SU-DHL-6 (cell line): ENCODE results near the gene EIF1B.

Experiments
- H2AFZ ChIP-seq: fragments of 200-600 bp; sonication (generic); 2 replicates; pipeline ENCODE4 v1.6.1; 2014; ENCODE audit warnings: low read depth, mild to moderate bottlenecking, moderate library complexity, mixed read lengths, antibody characterized with exemption, low read length; ENCODE audit not compliant: severe bottlenecking
- H3F3A ChIP-seq: fragments of 200-600 bp; shearing (Covaris generic); 2 replicates; pipeline ENCODE4 v1.6.0; 2016; ENCODE audit warnings: antibody characterized with exemption, mild to moderate bottlenecking; ENCODE audit not compliant: insufficient read depth
- H3K27ac ChIP-seq: fragments of 200-600 bp; sonication (generic); 2 replicates; pipeline ENCODE4 v1.5.1; 2016; ENCODE audit warnings: low read depth, mild to moderate bottlenecking, low read length, moderate library complexity, mixed read lengths
- H3K27me3 ChIP-seq: fragments of 200-600 bp; sonication (generic), shearing (Covaris generic); 2 replicates; pipeline ENCODE4 v1.6.0; 2014; ENCODE audit warnings: mild to moderate bottlenecking, low read length
- H3K36me3 ChIP-seq: fragments of 200-600 bp; sonication (generic); 2 replicates; pipeline ENCODE4 v1.6.1; 2014; ENCODE audit warnings: mild to moderate bottlenecking, low read length, mixed read lengths
- H3K4me2 ChIP-seq: fragments of 300-600, 200-600 bp; shearing (Covaris generic), sonication (generic); 2 replicates; pipeline ENCODE4 v1.6.0; 2014; ENCODE audit warnings: low read length, low read depth, mild to moderate bottlenecking; ENCODE audit not compliant: poor library complexity, severe bottlenecking
- H3K4me3 ChIP-seq: fragments of 200-600 bp; sonication (generic); 2 replicates; pipeline ENCODE4 v1.5.1; 2014; ENCODE audit warnings: antibody characterized with exemption, low read length, mild to moderate bottlenecking, mixed read lengths; ENCODE audit not compliant: insufficient read depth, poor library complexity, severe bottlenecking
- H3K79me2 ChIP-seq: fragments of 200-600 bp; sonication (generic); 2 replicates; pipeline ENCODE4 v1.6.1; 2014; ENCODE audit warnings: mild to moderate bottlenecking, low read length, moderate library complexity; ENCODE audit not compliant: insufficient read depth
- H3K9ac ChIP-seq: fragments of 200-600 bp; sonication (generic); 2 replicates; pipeline ENCODE4 v1.7.0; 2014; ENCODE audit warnings: mild to moderate bottlenecking, low read length
- H3K9me2 ChIP-seq: fragments of 200-600 bp; sonication (generic); replicated peaks from 2 replicates; pipeline ENCODE4 v1.6.1; 2014; ENCODE audit warnings: low read length; ENCODE audit not compliant: insufficient read depth
- H3K9me3 ChIP-seq: fragments of 200-600 bp; sonication (generic); 2 replicates; pipeline ENCODE4 v1.6.1; 2014; ENCODE audit warnings: low read length, mixed read lengths; ENCODE audit not compliant: insufficient read depth
- H4K20me1 ChIP-seq: fragments of 200-600 bp; sonication (generic); 2 replicates; pipeline ENCODE4 v1.6.1; 2014; ENCODE audit warnings: low read depth, mild to moderate bottlenecking, antibody characterized with exemption, low read length, moderate library complexity, mixed read lengths
- EZH2phosphoT487 ChIP-seq: fragments of 200-600 bp; sonication (generic), shearing (Covaris generic); conservative IDR thresholded peaks from 2 replicates; pipeline ENCODE4 v1.6.1; 2018; ENCODE audit warnings: mild to moderate bottlenecking, antibody characterized with exemption, low read length, moderate library complexity, mixed read lengths
- TF ChIP-seq, protein P1 (sequence below): fragments of 200-600 bp; sonication (generic); IDR thresholded peaks from one replicate; pipeline ENCODE4 v1.5.1; 2017; ENCODE audit warnings: antibody characterized with exemption, mild to moderate bottlenecking, low read length, moderate library complexity; ENCODE audit not compliant: insufficient read depth, poor library complexity, severe bottlenecking

EIF1B gene

DNA sequence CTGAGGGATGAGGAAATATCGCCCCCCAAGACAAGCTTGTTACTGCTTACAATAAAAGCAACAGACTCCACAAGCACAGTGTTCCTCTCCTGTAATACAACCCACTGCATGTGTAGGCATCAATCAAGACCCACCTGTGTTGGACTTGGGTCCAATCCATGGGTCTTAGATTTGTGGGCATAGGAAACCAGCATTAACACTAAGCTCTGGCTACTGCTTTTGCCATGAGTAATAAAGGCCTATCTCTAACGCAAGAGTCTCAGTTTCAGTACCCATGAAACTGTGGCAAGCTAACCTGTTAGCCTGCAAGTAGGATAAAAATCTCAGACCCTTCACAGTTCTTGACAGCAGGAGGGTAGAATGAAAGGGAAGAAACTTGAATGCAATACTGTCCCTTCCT, 5.2 kb upstream of the EIF1B start:
- Histone ChIP-seq H3K9me2 (no peaks in the 10 kb centered on the region), H3F3A (no peaks in the 10 kb centered on the region), H4K20me1 (no peaks in the 10 kb centered on the region), H3K27ac (no peak overlapping the region), H3K4me2 (no peak overlapping the region), H3K27me3 (no peaks in the 10 kb centered on the region), H2AFZ (no peak overlapping the region), H3K4me3 (no peak overlapping the region), H3K9ac (no peak overlapping the region), H3K36me3 (no peaks in the 10 kb centered on the region), H3K79me2 (no peaks in the 10 kb centered on the region), H3K9me3 (no peaks in the 10 kb centered on the region)
- TF ChIP-seq EZH2phosphoT487: no peak
- TF ChIP-seq, protein P1, sequence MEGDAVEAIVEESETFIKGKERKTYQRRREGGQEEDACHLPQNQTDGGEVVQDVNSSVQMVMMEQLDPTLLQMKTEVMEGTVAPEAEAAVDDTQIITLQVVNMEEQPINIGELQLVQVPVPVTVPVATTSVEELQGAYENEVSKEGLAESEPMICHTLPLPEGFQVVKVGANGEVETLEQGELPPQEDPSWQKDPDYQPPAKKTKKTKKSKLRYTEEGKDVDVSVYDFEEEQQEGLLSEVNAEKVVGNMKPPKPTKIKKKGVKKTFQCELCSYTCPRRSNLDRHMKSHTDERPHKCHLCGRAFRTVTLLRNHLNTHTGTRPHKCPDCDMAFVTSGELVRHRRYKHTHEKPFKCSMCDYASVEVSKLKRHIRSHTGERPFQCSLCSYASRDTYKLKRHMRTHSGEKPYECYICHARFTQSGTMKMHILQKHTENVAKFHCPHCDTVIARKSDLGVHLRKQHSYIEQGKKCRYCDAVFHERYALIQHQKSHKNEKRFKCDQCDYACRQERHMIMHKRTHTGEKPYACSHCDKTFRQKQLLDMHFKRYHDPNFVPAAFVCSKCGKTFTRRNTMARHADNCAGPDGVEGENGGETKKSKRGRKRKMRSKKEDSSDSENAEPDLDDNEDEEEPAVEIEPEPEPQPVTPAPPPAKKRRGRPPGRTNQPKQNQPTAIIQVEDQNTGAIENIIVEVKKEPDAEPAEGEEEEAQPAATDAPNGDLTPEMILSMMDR: no peak

DNA sequence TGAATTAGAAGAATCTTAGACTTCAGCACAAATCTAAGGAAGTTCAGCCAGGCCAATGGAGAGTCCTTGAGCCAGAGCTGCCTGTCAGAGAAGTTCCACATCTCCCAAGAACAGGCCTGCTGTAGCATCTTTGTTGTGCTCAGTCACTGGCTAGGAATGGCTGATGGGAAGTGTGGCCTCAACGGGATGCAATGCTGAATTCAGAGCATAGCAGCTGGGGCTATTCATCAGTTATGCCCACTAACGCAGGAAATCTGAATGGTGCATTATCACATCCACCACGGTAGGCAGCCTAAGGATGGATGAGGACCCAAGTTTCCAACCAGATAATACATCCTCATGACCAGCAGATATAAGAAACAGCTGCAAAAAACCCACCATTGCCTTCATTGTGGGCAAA, 3.2 kb upstream of the EIF1B start:
- no peak overlapping the region for H2AFZ ChIP-seq
- peaks cover 18% of the 10 kb centered on the region for H3K79me2 ChIP-seq
- TF ChIP-seq EZH2phosphoT487: no peak
- TF ChIP-seq, protein P1: no peak
- H3K9me2 ChIP-seq: no peaks in the 10 kb centered on the region
- H3K36me3 ChIP-seq: peaks cover 7% of the 10 kb centered on the region
- no peak overlapping the region for H3K27ac ChIP-seq
- H3K4me2 ChIP-seq: no peak overlapping the region
- H3K9ac ChIP-seq: no peak overlapping the region
- H4K20me1 ChIP-seq: no peaks in the 10 kb centered on the region
- H3F3A ChIP-seq: peaks cover 2% of the 10 kb centered on the region
- no peaks in the 10 kb centered on the region for H3K27me3 ChIP-seq
- H3K4me3 ChIP-seq: no peak overlapping the region
- no peaks in the 10 kb centered on the region for H3K9me3 ChIP-seq

DNA sequence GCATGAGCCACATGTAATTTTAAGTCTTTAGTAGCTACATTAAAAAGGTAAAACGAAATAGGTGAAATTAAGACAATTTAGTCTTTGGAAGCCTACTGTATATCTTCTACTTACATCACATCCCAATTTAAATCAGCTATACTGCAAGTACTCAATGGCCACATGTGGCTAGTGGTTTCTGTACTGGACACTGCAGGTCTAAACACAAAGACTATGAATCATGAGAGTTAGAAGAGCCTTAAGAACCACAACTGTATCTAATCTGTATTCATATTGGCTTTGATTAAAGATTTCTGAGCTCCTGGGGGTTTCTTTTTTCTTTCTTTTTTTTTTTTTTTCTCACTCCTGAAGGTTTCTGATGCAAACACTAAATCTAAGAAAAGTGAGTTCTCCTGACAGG, 2.3 kb upstream of the EIF1B start:
- Histone ChIP-seq H3K9me2 (no peaks in the 10 kb centered on the region), H4K20me1 (no peaks in the 10 kb centered on the region), H3K27me3 (no peaks in the 10 kb centered on the region), H3K4me2 (no peak overlapping the region), H3F3A (peaks cover 5% of the 10 kb centered on the region), H2AFZ (no peak overlapping the region), H3K9me3 (no peaks in the 10 kb centered on the region), H3K27ac (no peak overlapping the region), H3K9ac (no peak overlapping the region), H3K79me2 (peaks cover 19% of the 10 kb centered on the region), H3K36me3 (peaks cover 16% of the 10 kb centered on the region), H3K4me3 (no peak overlapping the region)
- no peak for TF ChIP-seq EZH2phosphoT487
- TF ChIP-seq, protein P1: no peak
